GM18505 (cell line): Measurements from ENCODE around the gene OR1L4.

Experiments used
- ATAC-seq: cut with Tn5 transposase; IDR thresholded peaks from one replicate; pipeline ENCODE4 v1.9.1; 2021; ENCODE audit not compliant: unreplicated experiment
- POLR2A ChIP-seq: IDR thresholded peaks from 4 replicates; pipeline ENCODE4 v1.6.1; 2011; ENCODE audit warnings: borderline replicate concordance; ENCODE audit not compliant: insufficient read depth, insufficient read length; ENCODE audit errors: extremely low read depth

OR1L4 gene

GRCh38 chr9:122723690-122724089, at the start of gene OR1L4:
TSS of gene OR1L4 (plus strand) at chr9:122723990. CDS start at chr9:122723990, 0 bp downstream.
- no peak for ATAC-seq
- TF ChIP-seq POLR2A: no peak

- TF ChIP-seq POLR2A: no peak
- ATAC-seq: no peak
These were observed 38.9 kb upstream of the OR1L4 start for GRCh38 chr9:122684851-122685250.

- no peak for ATAC-seq
- no peak for TF ChIP-seq POLR2A
These were observed 28.1 kb upstream of the OR1L4 start for GRCh38 chr9:122695696-122696095.

GRCh38 chr9:122718038-122718437, 5.8 kb upstream of the OR1L4 start:
- no peak for TF ChIP-seq POLR2A
- ATAC-seq: no peak

- no peak for TF ChIP-seq POLR2A
- ATAC-seq: no peak
These were observed 4.6 kb upstream of the OR1L4 start for GRCh38 chr9:122719218-122719617.

- TF ChIP-seq POLR2A: no peak
- ATAC-seq: no peak
These were observed 18.2 kb downstream of the OR1L4 start, which contains the start of gene OR1L6 for GRCh38 chr9:122742003-122742402. TSS of gene OR1L6 (plus strand) at chr9:122742303. CDS start at chr9:122749848, 7,545 bp downstream.

- no peak for ATAC-seq
- no peak for TF ChIP-seq POLR2A
These were observed 31.0 kb downstream of the OR1L4 start for GRCh38 chr9:122754825-122755224.

- no peak for TF ChIP-seq POLR2A
- no peak for ATAC-seq
These were observed 44.0 kb downstream of the OR1L4 start for GRCh38 chr9:122767817-122768216.
